A673 (cell line): ENCODE measurements around the gene PPP1R11.

Experiments
- EZH2 ChIP-seq: fragments of 200-600 bp; sonication (generic); IDR thresholded peaks from 2 replicates; pipeline ENCODE4 v1.6.1; 2017; ENCODE audit warnings: borderline replicate concordance, low read depth, mild to moderate bottlenecking, mixed read lengths, antibody characterized with exemption, low read length; ENCODE audit not compliant: poor library complexity, severe bottlenecking
- TF ChIP-seq, protein P1 (sequence below): fragments of 300-800, 200-600 bp; sonication (generic); conservative IDR thresholded peaks from 2 replicates; pipeline ENCODE4 v1.5.1; 2017; ENCODE audit warnings: low read depth, mild to moderate bottlenecking, antibody characterized with exemption, low read length, moderate library complexity, mixed read lengths

DNA sequence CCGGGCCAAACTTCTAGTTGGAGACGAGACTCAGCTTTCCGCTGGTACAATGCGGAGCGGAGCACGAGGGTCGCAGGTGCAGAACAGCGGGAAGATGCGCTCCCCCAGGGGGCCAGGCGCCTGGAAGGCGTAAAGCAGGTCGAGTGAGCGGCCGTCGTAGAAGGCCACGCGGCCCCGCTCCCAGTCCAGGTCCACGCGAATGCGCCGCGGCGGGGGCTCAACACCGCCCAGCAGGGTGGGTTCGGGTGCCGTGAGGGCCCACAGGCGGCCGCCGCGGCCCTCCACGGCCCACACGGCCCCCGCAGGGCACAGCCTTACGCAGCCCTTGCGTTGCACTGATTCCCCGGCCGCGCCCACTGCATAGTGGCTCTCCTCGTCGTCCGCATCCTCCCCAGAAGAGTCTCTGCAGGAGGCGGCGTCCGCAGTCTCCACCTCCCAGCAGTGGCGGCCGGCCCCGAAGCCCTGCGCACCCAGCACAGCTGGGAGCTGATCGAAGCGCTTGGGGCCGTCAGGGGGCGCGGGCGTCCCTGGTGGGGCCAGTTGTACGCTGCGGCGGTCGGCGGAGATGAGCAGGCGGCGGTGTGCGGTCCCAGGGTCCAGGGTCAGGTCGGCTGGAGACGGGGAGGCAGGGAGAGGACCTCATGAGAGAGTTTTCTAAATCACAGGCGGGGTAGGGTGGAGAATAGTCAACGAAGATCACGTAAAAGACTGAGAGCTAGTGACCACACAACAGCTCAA, 4.3 kb downstream of the PPP1R11 start:
- peak; percentile 51 for TF ChIP-seq EZH2
- TF ChIP-seq, protein P1, sequence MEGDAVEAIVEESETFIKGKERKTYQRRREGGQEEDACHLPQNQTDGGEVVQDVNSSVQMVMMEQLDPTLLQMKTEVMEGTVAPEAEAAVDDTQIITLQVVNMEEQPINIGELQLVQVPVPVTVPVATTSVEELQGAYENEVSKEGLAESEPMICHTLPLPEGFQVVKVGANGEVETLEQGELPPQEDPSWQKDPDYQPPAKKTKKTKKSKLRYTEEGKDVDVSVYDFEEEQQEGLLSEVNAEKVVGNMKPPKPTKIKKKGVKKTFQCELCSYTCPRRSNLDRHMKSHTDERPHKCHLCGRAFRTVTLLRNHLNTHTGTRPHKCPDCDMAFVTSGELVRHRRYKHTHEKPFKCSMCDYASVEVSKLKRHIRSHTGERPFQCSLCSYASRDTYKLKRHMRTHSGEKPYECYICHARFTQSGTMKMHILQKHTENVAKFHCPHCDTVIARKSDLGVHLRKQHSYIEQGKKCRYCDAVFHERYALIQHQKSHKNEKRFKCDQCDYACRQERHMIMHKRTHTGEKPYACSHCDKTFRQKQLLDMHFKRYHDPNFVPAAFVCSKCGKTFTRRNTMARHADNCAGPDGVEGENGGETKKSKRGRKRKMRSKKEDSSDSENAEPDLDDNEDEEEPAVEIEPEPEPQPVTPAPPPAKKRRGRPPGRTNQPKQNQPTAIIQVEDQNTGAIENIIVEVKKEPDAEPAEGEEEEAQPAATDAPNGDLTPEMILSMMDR: no peak
